OCI-LY7 (cell line): Measurements from ENCODE around the gene OR10V1. TPM values are rescaled to one million over a fixed set of nuclear protein-coding genes. Genes with fewer than 3 reads are reported as not detected.

ENCODE experiments used
- BruUV-seq: library from RNA; stranded (reverse); fragments of 400-500 nt; replicated peaks from 2 replicates; lab custom pipeline; 2021; lab: Mats Ljungman, UMichigan
- CTCF ChIA-PET: fragments of 300-600 bp; sonication (Branson Sonifier 250); formaldehyde crosslinking; loops from one replicate; lab custom pipeline; 2022; ENCODE audit warnings: antibody characterized with exemption; ENCODE audit not compliant: unreplicated experiment; lab: Charles Lee
- POLR2A ChIA-PET: fragments of 300-600 bp; sonication (Branson Sonifier 250); formaldehyde crosslinking; loops from one replicate; lab custom pipeline; 2022; ENCODE audit warnings: antibody characterized with exemption; lab: Charles Lee
- DNase-seq: peaks from one replicate; pipeline ENCODE4 v3.0.0-alpha.2; 2015; ENCODE audit warnings: low spot score
- H2AFZ ChIP-seq: fragments of 200-600 bp; sonication (generic), shearing (Covaris generic); 2 replicates; pipeline ENCODE4 v1.6.1; 2014; ENCODE audit warnings: mild to moderate bottlenecking, antibody characterized with exemption, low read length, moderate library complexity
- H3K27ac ChIP-seq: fragments of 200-600 bp; sonication (generic); 2 replicates; pipeline ENCODE4 v1.5.1; 2014; ENCODE audit warnings: mixed run types, low read depth, mild to moderate bottlenecking, moderate library complexity, low read length, inconsistent platforms; ENCODE audit not compliant: poor library complexity, severe bottlenecking
- H3K36me3 ChIP-seq: fragments of 200-600 bp; sonication (generic); 2 replicates; pipeline ENCODE4 v1.6.1; 2014; ENCODE audit warnings: mild to moderate bottlenecking, antibody characterized with exemption, low read length, moderate library complexity, mixed read lengths; ENCODE audit not compliant: insufficient read depth
- H3K4me1 ChIP-seq: fragments of 200-600 bp; sonication (generic); 2 replicates; pipeline ENCODE4 v1.5.1; 2014; ENCODE audit warnings: mild to moderate bottlenecking, low read length; ENCODE audit not compliant: insufficient read depth, poor library complexity, severe bottlenecking
- H3K4me2 ChIP-seq: fragments of 200-600 bp; sonication (generic); 2 replicates; pipeline ENCODE4 v1.6.1; 2014; ENCODE audit warnings: mild to moderate bottlenecking, low read length
- H3K4me3 ChIP-seq: fragments of 200-600 bp; sonication (generic); 2 replicates; pipeline ENCODE4 v1.5.1; 2014; ENCODE audit warnings: mild to moderate bottlenecking, low read depth, low read length; ENCODE audit not compliant: poor library complexity, severe bottlenecking
- H3K79me2 ChIP-seq: fragments of 200-600 bp; sonication (generic); 2 replicates; pipeline ENCODE4 v1.6.1; 2016; ENCODE audit warnings: low read depth, mild to moderate bottlenecking, low read length, moderate library complexity, mixed read lengths; ENCODE audit not compliant: insufficient read depth
- H3K9me2 ChIP-seq: fragments of 200-600 bp; sonication (generic); 2 replicates; pipeline ENCODE4 v1.6.1; 2016; ENCODE audit warnings: mild to moderate bottlenecking, low read length, mixed read lengths; ENCODE audit not compliant: insufficient read depth
- H3K9me3 ChIP-seq: fragments of 200-600 bp; sonication (generic); 2 replicates; pipeline ENCODE4 v1.6.1; 2014; ENCODE audit warnings: mild to moderate bottlenecking, mixed run types, low read length, mixed read lengths
- H4K20me1 ChIP-seq: fragments of 200-600 bp; sonication (generic); 2 replicates; pipeline ENCODE4 v1.6.1; 2014; ENCODE audit warnings: mild to moderate bottlenecking, antibody characterized with exemption, low read length, moderate library complexity, mixed read lengths; ENCODE audit not compliant: insufficient read depth
- CTCF ChIP-seq: fragments of 200-600 bp; sonication (generic); conservative IDR thresholded peaks from 2 replicates; pipeline ENCODE4 v1.5.1; 2014; ENCODE audit warnings: mild to moderate bottlenecking, antibody characterized with exemption, low read length, moderate library complexity, mixed read lengths
- EZH2phosphoT487 ChIP-seq: fragments of 200-600 bp; sonication (generic); IDR thresholded peaks from 2 replicates; pipeline ENCODE4 v1.6.1; 2018; ENCODE audit warnings: low read depth, borderline replicate concordance, mild to moderate bottlenecking, mixed run types, antibody characterized with exemption, low read length, moderate library complexity, mixed read lengths
- intact Hi-C: fragments of 100-400 bp; cut with micrococcal nuclease; formaldehyde crosslinking; loops from one replicate; pipeline ENCODE4 v1.10.0; 2022; ENCODE audit not compliant: unreplicated experiment
- total RNA-seq, 2 experiments: library from RNA; depleted of rRNA in 1 of 2; stranded (reverse); fragments of >200 nt in 1 of 2; shearing (Covaris generic) in 1 of 2; gene quantifications; 2 replicates each; pipeline ENCODE4 v1.2.3, GENCODE V29; 2014 to 2022

Gene OR10V1
- total RNA-seq, 2 experiments from 2014 or later = not detected

- ChIA-PET POLR2A (interaction anchor here (0.6 to 1.8 kb wide), 2 partner anchors 10 to 1949 kb away, joined by 3 to 9 read pairs; partner anchors contain the start of gene PATL1), CTCF (no interaction called here)
- BruUV-seq = no TSS peak
- no peaks in the 10 kb centered on the region for H3K36me3 ChIP-seq
- no peak overlapping the region for H2AFZ ChIP-seq
- H3K79me2 ChIP-seq = no peaks in the 10 kb centered on the region
- intact Hi-C loops = no loop called here
- peak; percentile 35 for TF ChIP-seq CTCF
- no peak for TF ChIP-seq EZH2phosphoT487
- no peak overlapping the region for H3K27ac ChIP-seq
- no peaks in the 10 kb centered on the region for H4K20me1 ChIP-seq
- H3K9me2 ChIP-seq = no peaks in the 10 kb centered on the region
- no peaks in the 10 kb centered on the region for H3K9me3 ChIP-seq
- DNase-seq = no peak
- H3K4me2 ChIP-seq = no peak overlapping the region
- no peaks in the 10 kb centered on the region for H3K4me1 ChIP-seq
- H3K4me3 ChIP-seq = no peak overlapping the region
Observed at GRCh38 chr11:59678118-59678812, 35.4 kb downstream of the OR10V1 start.

GRCh38 chr11:59676205-59676604, 37.4 kb downstream of the OR10V1 start:
- no peak overlapping the region for H3K4me2 ChIP-seq

More at GRCh38 chr11:59676205-59676604, 37.4 kb downstream of the OR10V1 start:
- Histone ChIP-seq H3K4me1 (no peaks in the 10 kb centered on the region), H3K36me3 (no peaks in the 10 kb centered on the region), H4K20me1 (no peaks in the 10 kb centered on the region), H2AFZ (no peak overlapping the region), H3K9me3 (no peaks in the 10 kb centered on the region), H3K79me2 (no peaks in the 10 kb centered on the region), H3K27ac (no peak overlapping the region), H3K9me2 (no peaks in the 10 kb centered on the region), H3K4me3 (no peak overlapping the region)
- intact Hi-C loops = no loop called here
- TF ChIP-seq EZH2phosphoT487 (no peak), CTCF (no peak)
- ChIA-PET POLR2A (interaction anchor here (0.6 to 1.8 kb wide), 4 partner anchors 7 to 1730 kb away, joined by 3 to 10 read pairs (median 6); partner anchors contain the start of gene PATL1), CTCF (no interaction called here)
- BruUV-seq = no TSS peak
- DNase-seq = no peak
